ENCODE measurements around the gene LIN9. TPM values are rescaled to one million over a fixed set of nuclear protein-coding genes. Genes with fewer than 3 reads are reported as not detected.

LIN9 gene
- total and polyA plus RNA-seq, 2 of the 8 experiments (the other 6 are each of a cell fraction or from before 2014, with no cell fraction given), result 5.6 to 12.6 TPM

DNA sequence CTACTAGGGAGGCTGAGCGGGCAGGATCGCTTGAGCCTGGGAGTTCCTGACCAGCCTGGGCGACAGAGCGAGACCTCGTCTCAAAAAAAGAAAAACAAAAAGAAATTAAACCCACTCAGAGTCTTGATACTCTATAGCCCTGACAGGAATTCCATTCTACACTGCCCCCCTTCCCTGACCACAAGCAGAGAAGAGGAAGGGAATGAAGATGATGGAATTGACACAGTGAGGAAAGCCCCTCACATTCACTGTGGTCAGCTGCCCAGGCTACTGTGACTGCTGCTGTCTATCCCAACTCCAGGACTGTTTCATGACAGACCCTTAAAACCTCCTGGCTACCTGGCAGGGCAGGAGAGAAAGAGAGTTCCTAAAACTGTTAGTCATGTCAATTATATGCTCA lies 12.1 kb downstream of the LIN9 start:
- ChIA-PET POLR2A (ENCODE audit: partially characterized antibody) (no interaction called here), CTCF (ENCODE audit: partially characterized antibody) (no interaction called here)
- no peak for FAIRE-seq
- Histone ChIP-seq H3K4me2 (ENCODE audit: insufficient read depth in 1 of 2, low read depth in 2 of 2, low read length in 2 of 2) (no peak overlapping the region), H3K4me1 (replicated peaks in 1 of 4; ENCODE audit: control insufficient read depth in 3 of 4, insufficient read depth in 4 of 4, low read length in 3 of 4) (no peaks in the 10 kb centered on the region), H3K14ac (ENCODE audit: insufficient read length) (no peak overlapping the region), H3K4me3 (ENCODE audit: extremely low read depth in 1 of 4, insufficient read depth in 2 of 4, low read depth in 3 of 4, low read length in 4 of 4) (no peak overlapping the region), H3K56ac (replicated peaks; ENCODE audit: insufficient read length, low read depth, low read length) (no peak overlapping the region), H3K9me3 (ENCODE audit: insufficient read depth in 2 of 2, low read depth in 1 of 2, low read length in 1 of 2) (no peaks in the 10 kb centered on the region), H2BK120ac (replicated peaks; ENCODE audit: low read depth, low read length) (no peak overlapping the region), H3K79me2 (ENCODE audit: control insufficient read depth in 1 of 2, insufficient read depth in 2 of 2, low read length in 2 of 2) (peaks cover 0 to 11% of the 10 kb centered on the region in 2 experiments), H2BK15ac (ENCODE audit: low read length) (no peak overlapping the region), H3K9ac (replicated peaks in 1 of 4; ENCODE audit: extremely low read depth in 1 of 4, low read depth in 3 of 4, low read length in 3 of 4) (no peak overlapping the region), H3K27me3 (replicated peaks in 1 of 4; ENCODE audit: control insufficient read depth in 3 of 4, extremely low read depth in 1 of 4, insufficient read depth in 3 of 4, low read length in 3 of 4) (no peaks in the 10 kb centered on the region), H2AFZ (ENCODE audit: low read length) (no peak overlapping the region), H3K4ac (replicated peaks; ENCODE audit: insufficient read length, low read depth, low read length) (no peak overlapping the region), H4K8ac (ENCODE audit: extremely low read depth, insufficient read depth, low read length) (no peak overlapping the region), H3K79me1 (ENCODE audit: low read depth, low read length) (peaks cover 3% of the 10 kb centered on the region; the same call in 1 of the 2 replicates), H2BK5ac (ENCODE audit: low read depth, low read length) (no peak overlapping the region), H3K27ac (ENCODE audit: low read depth, low read length) (no peak overlapping the region), H2BK12ac (ENCODE audit: low read depth, low read length) (no peak overlapping the region), H2BK20ac (ENCODE audit: low read length) (no peak overlapping the region), H4K91ac (replicated peaks; ENCODE audit: insufficient read length, low read length) (no peak overlapping the region), H3K18ac (ENCODE audit: extremely low read depth, low read length) (no peak overlapping the region), H3K23ac (ENCODE audit: insufficient read length) (no peak overlapping the region), H3K23me2 (ENCODE audit: low read depth, low read length) (no peaks in the 10 kb centered on the region), H4K20me1 (replicated peaks in 1 of 2; ENCODE audit: control insufficient read depth in 1 of 2, insufficient read depth in 2 of 2, low read length in 2 of 2) (peaks cover 3 to 5% of the 10 kb centered on the region in 2 experiments), H4K5ac (ENCODE audit: insufficient read length, low read depth, low read length) (no peak overlapping the region), H2AK5ac (ENCODE audit: low read depth, low read length) (no peak overlapping the region), H3K36me3 (ENCODE audit: control insufficient read depth in 2 of 4, insufficient read depth in 4 of 4, low read length in 3 of 4) (peaks cover 5 to 47% (median 27%) of the 10 kb centered on the region in 4 experiments)
- no peak for TF ChIP-seq JUN (IDR thresholded peaks at IDR 0.05; ENCODE audit: low read depth, low read length)
- no peak for TF ChIP-seq CHD1 (IDR thresholded peaks at IDR 0.05; ENCODE audit: low read depth, low read length)
- TF ChIP-seq SIN3A (conservative IDR thresholded peaks at IDR 0.05 in 1 of 2, IDR thresholded peaks at IDR 0.05 in 1 of 2; ENCODE audit: low read depth in 1 of 2, low read length in 2 of 2), result no peak
- TF ChIP-seq, protein P1, sequence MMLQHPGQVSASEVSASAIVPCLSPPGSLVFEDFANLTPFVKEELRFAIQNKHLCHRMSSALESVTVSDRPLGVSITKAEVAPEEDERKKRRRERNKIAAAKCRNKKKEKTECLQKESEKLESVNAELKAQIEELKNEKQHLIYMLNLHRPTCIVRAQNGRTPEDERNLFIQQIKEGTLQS (IDR thresholded peaks at IDR 0.05; ENCODE audit: insufficient read depth, low read depth, low read length), result no peak
- no peak for TF ChIP-seq TCF12 (IDR thresholded peaks at IDR 0.05; ENCODE audit: low read depth, low read length)
- TF ChIP-seq, protein P2, sequence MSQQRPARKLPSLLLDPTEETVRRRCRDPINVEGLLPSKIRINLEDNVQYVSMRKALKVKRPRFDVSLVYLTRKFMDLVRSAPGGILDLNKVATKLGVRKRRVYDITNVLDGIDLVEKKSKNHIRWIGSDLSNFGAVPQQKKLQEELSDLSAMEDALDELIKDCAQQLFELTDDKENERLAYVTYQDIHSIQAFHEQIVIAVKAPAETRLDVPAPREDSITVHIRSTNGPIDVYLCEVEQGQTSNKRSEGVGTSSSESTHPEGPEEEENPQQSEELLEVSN (IDR thresholded peaks at IDR 0.05), result no peak
- TF ChIP-seq SIX5 (IDR thresholded peaks at IDR 0.05; ENCODE audit: low read depth, low read length), result no peak
- TF ChIP-seq TAF1 (IDR thresholded peaks at IDR 0.05; ENCODE audit: low read depth, low read length), result no peak
- TF ChIP-seq POLR2AphosphoS5 (IDR thresholded peaks at IDR 0.05; ENCODE audit: low read depth, low read length), result no peak
- 96% methylated on average over 5 of the region's 5 CpGs; no CpG with 5 or more reads in 1 of the 2 experiments for WGBS, 2 experiments (ENCODE audit: extremely low coverage in 1 of 2, insufficient coverage in 1 of 2, insufficient read length in 1 of 2, insufficient replicate concordance in 2 of 2, low coverage in 1 of 2, low lambda C conversion rate in 2 of 2, missing lambda C conversion rate in 1 of 2)
- DNase-seq (ENCODE audit: low read depth in 1 of 2, low spot score in 2 of 2), result no peak

All from H1 (cell line).